HG03139 (cell line): ENCODE data around the gene CAMK4.

Experiments used
- ATAC-seq: cut with Tn5 transposase; IDR thresholded peaks from one replicate; pipeline ENCODE4 v1.9.1; 2021; ENCODE audit not compliant: unreplicated experiment

CAMK4 gene

DNA sequence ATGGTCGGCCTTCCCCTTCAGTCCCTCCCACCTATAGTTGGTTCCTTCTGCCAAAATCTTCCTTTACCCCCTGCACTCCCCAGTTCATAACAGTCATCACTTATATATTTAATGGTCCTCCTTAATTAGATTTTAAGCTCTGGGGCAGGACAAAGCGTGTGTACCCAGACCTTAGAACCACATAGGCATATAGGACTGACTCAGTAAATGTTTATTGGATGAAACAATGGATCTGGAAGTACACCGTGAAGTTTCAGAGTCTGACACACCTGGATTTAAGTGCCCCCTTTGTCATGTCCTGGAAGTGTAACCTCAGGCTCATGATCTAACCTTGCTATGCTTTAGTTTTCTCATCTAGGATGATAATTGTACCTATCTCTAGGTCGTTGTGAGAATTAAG is 256.2 kb downstream of the CAMK4 start:
- ATAC-seq = no peak

DNA sequence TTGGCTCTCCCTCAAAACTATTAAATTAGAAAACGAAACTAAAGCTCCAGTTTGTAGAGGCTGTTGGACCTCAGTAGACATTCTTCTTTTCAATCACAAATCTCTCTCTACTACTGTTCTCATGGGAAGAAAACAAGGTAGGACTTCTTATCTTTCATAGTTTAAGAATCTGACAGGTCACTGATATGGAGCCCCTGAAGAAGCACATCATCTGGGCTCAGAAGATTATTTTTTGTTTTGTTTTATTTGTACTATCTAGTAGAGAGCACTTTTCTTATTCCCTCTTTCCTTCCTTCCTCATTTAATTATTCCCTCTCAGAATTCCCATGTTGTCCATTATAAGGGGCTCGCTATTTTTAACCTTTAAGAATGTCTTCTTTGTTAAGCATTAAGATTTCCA is 261.9 kb downstream of the CAMK4 start:
- no peak for ATAC-seq

DNA sequence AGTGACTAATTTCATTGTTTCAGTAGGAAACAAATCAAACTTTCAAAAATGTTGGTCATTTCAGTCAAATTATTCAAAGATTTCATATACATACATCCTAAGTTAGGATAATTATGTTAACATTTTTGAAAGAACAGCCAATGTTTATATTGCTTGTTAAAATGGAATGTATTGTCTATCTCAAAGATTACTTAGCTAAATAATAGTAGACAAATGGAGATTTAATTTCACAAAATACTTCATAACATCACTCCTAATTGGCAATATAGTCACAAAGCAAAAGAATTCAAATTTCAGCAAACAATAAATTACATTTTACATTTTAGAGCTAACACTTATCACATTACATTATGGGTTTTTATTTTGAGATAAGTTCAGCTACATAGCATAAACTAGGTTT is 262.7 kb downstream of the CAMK4 start:
- no peak for ATAC-seq

DNA sequence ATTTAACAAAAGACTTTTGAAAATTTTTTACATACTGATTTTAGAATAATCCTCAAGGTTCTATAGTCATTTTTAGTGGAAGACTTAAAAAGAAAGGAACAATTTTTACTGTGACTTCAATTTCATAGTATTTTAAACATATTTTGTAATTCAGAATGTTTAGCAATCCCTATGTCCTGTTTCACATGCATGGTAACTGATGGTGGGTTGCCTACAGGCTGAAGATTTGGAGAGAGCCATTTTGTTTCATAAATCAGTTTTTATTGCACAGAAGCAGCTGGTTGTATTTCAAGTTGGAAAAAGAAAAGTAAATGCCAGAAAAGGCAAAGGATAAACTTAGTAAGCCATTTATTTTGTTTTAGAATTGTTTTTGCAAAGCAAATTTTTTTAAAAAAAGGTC is 264.2 kb downstream of the CAMK4 start:
- ATAC-seq = no peak

DNA sequence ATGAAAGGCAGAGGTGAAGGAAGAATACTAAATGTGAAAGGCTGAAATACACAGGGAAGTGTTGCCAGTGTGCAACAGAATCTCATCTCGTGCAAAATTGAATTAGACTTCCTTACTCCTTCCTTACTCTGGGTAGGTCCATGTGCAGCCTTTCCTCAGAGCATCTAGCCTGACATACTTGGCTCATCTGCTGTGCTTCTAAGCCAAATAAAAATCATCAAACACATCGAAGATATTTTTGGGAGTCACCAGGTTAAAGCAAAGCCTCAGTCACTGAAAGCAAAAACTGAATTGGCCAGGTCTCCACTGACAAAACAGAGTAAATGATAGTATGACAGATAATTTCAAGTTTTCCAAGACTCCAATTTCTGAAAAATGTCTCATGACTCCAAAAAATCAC is 268.8 kb downstream of the CAMK4 start:
- no peak for ATAC-seq

DNA sequence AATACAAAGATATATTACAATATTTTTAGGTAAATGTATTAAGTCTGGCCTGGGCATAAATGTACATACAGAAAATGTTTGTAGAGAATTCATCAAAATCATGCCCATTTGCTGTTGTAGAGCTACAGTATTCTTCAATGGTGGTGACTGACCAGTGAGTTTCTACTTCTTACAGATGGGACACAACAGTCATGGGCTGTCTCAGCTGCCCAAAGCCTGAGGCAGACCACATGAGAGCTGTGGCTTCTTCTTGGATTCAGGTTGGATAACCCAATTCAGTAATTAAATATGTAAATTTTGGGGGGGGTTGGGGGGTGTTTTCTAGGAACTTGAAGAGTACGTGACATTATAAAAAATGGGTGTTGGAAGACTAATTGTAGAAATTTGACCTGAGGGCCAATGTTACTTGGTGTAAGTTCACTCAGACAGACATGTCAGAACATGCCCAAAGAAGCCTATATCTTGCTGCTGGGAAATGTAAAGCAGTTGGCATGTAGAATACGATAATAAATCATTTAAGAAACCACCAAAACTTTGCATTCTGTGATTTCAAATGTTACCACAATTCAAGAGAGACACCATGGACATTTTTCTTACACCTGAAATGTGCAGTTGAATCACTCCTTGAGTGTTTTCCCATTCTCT is 270.3 kb downstream of the CAMK4 start:
- no peak for ATAC-seq

DNA sequence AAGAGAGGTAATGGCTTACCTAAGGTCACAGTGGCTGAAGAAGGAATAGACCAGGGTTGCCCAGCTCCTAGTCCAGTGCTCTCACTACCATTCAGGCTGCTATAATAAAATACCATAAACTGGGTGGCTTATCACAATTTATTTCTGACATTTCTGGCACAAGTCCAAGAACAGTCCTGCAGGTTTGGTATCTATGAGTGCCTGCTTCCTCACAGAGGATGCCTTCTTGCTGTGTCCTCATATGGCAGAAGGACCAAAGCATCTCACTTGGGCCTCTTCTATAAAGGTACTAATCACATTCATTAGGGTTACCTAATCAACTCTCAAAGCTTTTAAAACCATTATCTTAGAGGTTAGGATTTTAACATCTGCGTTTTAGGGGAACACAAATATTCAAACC is 271.0 kb downstream of the CAMK4 start:
- no peak for ATAC-seq

DNA sequence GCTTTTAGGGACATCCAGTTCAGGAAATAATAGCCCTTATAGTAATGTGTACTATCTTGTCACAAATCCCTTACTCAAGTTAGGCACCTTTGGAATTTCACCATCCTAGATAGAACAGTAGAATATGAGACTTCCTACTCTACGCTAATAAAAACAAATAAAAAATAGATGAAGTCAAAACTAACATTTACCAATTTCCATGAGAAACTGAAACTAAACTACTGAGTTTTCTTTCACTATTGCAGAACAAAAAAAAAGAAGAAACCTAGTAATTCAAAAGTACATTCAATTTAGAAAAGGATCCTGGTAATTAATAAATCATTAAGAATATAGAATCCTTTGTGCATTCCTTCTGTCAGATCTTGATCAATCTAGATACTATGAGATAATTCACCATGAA is 274.2 kb downstream of the CAMK4 start:
- no peak for ATAC-seq

DNA sequence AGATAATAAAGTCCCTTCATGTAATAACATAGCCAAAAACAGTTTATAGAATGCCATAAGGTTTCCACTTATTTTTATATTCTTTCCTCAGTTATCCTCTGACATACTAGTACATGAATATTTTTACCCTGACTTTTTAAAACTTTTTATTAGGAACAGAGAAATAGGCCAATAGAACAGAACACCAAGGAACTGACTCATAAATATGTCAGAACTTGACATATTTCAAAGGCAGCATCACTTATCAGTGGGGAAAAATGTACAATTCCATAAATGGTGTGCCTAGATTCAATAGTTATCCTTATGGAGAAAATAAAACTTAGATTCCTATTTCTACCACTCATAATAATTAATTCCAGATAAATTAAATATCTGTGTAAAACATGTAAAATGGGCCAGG is 278.8 kb downstream of the CAMK4 start:
- no peak for ATAC-seq

DNA sequence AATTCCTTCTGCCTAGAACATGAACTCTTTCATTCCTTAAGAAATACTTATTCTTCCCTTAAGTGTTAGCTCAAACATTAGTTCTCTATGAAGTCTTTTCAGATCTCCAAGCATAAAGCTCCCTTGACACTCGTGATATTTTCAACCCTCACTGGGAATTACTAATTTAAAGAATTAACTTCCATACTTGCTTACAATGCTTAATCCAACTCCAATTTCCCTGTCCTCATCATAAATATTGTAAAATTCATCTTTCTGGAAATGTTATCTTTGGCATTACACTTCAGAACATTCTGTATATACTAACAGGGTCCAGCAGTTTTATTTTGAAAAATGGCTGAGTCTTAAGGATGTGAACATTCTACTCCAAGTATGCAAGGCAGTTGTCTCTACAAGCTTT is 280.9 kb downstream of the CAMK4 start:
- no peak for ATAC-seq

DNA sequence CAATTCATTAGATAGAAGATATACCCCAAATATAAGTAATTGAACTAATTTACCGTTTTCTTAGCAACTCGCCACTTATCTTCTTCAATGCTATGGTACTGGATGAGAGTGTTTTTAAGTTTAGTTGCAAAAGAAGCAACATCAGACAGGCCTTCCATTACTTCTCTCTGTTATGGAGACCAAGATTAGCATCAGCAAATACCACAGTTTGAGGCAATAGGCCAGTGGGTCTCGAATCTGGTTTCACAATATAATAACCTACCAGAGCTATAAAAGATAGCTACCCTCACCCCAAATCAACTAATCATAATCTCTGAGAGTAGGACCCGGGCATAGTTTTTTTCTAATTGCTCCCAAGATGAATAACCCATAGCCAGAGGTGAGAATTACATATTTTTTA is 283.1 kb downstream of the CAMK4 start:
- no peak for ATAC-seq

DNA sequence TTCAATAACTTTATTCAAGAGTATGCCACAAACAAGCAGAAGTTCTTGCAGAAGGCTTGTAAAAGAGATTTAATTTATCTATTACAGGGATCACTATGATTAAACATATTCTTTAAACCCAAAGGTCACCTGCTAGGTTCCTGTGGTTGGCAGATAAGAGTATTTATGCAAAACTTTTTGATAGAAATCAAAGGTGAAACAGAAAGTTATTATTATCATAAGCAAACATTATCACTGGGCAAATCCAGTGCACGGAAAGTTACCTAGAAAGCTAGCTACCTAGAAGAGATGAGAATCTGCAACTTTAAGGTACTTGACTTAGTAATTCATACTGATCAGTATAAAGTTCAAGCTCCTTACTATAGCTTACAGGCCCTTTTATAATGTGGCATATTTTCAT is 284.9 kb downstream of the CAMK4 start:
- ATAC-seq = no peak

DNA sequence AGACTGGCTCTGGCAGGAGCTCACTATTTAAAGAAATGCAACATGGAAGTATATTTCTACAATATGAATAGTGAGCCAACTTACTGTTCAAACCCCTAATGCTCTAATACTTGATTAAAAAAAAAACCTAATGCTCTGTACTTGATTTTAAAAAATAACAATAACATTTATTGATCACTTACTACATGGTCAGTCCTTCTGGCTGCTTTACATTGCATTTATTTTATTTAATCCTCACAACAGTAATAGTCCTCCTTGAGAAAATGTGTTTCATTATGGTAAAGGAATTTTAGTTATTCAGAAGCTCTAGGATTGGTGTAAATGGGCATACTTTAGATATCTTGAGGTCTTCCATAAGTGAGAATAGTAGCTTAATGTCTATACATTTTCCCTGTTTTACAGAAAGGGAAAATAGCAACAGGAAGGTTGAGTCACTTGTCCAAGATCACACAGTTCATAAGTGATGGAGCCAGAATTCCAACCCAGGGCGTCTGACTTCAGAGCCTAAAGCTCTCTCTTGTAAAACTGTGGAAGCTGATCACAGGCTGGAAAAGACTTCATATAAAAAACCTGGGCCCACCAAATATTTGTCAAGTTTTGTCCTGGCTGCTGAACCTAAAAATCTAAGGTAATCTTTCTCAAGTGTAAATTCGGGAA is 287.1 kb downstream of the CAMK4 start:
- ATAC-seq = no peak

DNA sequence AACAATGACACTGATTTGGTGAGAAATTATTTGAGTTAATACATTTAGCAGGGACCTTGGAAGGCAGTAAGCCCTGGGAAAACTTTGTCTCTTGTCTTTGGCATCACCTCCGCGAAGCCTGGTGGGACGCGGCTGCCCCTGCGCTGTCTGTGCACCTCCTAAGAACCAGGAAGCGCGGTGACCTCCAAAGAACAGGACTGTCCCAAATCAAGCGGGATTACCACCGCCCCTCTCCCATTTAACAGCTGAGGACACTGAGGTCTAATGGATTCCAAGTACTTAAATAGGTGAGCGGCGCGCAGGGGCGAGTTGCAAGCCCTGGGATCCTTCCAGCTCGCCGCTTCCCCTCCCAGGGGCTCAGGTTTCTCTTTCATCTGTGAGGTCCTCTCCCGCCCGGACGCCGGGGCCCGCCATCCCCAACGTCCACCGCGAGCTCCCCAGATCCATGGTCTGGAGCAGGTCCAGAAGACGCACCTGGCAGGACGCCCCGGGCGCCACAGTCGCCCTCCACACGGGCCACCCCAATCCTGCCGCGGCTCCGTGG is 287.7 kb downstream of the CAMK4 start:
- peak; percentile 3 for ATAC-seq

DNA sequence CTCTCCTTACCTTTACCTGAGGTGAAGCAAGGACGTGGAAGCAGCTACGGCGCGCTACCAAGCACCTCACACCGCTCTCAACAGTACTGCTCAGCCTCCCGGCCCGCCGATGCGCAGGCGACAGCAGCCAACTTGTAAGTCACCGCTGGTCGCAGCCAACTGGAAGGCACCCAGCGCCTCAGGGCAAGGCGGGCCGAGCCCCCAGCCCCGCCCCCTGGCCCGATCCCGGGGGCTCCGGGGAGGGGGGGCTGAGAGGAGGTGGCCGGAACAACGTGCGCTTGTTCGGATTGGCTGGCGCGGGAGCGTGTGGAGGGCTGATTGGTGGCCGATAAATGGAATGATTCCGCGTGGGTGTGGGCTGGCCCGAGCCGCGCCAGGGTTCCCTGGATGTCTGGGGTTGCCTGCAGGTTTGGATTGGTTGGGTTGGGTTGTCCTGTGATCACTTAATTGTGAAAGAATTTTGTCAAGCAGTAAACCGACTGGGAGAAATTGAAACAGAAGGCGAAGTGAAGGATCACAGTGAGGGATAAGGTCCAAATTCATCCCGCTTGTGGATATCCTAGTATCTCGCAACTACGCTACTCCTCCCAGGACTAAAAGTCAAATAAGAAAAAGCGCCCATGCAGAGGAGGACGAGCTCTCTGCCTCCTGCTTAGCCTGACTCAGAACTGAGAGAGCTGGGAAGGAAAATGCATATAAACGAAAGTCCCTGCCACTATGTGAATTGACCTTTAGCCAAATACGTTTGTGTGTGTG is 288.4 kb downstream of the CAMK4 start, which contains the start of gene STARD4:
Gene STARD4 (minus strand): TSS at position 161 of the 756 bp plus-strand sequence. CDS start 5,102 bp downstream, outside the sequence.
- ATAC-seq = peak; percentile 87

DNA sequence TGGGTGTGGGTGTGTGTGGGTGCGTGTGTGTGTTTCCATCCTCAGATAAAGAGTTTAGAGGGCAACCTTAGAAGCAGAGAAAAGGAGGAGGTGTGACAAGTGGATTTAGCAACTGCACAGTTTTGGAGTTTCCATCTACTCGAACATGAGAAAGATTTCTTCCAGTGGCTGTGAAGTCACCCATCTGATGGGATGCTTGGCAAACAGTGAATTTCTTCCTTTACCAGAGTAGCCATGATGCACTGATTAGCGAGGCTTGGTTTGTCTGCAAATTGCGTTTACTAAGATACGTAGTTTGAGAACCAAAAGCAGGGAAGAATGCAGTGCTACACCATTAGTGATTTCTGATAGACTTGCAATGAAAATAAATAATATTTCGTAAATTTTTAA is 288.9 kb downstream of the CAMK4 start:
- ATAC-seq = no peak

DNA sequence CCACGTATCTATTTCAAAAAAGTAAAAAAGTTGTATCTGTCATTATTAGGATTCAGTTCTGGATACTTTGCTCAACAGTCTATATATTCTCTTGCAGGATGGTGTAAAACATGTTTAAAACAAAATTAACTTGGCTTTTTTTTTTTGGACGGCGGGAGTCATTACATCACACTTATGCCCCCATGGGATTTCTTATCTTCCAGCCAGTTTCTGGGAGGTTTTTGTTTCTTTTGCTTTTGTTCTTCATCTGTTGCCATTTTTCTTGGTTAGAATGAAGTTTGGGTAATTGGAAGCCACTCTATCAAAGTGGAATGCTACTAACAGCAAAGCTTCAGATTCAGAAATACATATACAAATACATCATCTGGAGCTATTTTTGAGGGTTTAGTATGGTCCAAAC is 289.9 kb downstream of the CAMK4 start:
- no peak for ATAC-seq

DNA sequence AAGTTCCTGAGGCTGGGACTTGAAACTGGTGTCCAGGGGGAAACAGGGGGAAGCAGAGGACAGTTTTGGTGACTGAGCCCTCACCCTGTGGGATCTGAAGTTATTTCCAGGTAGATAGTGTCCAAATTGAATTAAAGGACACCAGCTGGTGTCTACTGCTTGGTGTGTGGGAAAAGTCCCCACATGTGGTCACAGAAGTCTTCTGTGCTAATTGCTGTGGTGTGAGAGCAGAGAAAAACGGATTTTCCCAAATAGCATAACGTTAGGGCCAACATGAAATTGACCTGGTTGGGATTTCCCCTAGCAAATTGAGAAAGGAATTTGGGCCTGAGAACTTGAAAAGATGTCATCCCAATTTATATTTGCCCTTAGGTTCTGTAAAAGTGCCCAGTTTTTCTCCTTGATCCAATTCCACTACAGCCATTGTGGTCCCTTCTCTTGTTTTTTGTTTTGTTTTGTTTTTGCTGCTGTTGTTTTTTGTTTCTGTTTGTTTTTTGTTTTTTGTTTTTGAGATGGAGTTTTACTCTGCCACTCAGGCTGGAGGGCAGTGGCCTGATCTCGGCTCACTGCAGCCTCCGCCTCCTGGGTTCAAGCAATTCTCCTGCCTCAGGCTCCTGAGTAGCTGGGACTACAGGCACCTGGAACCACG is 293.8 kb downstream of the CAMK4 start:
- ATAC-seq = no peak

DNA sequence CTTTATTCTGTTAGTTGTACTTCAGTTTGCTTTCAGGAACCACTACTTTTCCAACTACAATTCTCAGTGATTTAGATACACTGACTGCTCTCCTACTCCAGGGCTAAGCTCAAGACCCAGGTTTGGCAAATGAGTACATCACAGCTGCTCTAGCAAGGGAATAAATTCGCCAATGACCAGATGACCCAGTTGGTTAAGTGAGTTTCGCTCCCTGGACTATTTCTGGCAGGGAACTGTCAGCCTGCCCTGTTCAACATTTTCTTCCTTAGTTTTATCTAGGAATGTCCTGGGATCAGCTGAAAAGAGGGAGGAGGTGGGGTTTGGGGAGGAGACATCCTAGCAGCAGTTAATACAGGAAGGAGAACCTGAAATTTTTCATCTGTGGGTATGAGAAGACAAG is 294.6 kb downstream of the CAMK4 start:
- ATAC-seq = no peak

DNA sequence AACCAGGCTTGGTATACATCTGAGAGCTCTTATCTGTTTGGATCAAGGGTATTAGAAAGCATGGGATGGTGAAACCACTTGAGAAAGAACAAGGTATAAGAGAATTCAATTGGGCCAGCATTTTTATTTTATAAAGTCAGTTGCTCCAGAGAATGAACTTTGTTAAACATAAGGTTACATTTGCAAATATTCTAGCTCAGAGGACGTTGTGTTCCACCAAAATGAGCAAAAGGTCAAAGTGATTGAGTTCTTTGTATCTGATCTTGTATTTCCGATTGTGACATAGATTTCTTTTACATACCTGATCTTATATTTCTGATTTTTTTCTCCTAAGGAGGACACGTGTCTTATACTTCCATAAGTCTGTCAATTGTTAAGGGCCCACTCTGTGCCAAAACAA is 296.7 kb downstream of the CAMK4 start:
- no peak for ATAC-seq

DNA sequence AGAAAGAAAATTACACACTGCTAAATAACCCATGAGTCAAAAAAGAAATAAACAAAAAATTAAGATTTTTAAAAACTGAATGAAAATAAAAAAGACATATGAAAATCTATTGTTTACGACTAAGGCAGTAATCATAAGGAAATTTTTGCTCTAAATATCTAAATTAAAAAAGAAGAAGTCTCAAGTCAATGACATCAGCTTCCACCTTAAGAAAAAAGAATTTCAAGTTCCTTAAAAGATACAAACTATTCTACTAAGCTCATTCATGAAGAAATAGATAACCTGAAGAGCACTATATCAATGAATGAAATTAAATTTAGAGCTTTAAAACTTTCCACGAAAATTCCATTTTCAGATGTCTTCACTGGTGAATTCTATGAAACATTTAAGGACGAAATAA is 303.9 kb downstream of the CAMK4 start:
- no peak for ATAC-seq
